ENCODE data around the gene IZUMO1.

Gene IZUMO1

DNA sequence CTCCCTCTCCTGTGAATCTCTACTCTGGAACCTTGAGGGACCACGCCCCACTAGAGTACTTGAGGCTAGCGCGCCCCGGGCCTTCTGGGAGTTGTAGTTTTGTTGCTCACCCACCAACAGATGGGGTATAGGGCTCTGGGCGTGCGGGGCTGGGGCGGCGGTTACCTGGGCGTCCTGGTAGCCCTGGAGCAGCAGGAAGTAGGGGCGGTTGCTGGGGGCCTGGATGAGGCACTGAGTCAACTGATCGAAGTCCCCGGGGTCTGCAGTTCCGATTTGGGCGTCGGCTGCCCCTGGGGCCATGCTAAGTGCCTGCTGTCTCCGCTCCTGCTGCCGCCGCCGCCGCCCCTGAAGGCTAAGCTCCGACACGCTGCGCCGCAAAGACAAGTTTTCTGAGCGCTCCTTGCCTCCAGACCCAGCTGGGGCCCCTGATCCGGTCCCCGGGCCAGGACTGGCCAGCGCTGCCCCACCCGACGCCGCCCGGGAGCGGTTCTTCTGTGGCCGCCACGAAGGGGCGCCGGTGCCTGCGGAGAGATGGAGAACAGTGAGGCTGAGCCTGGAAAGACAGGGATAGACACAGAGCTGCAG, 11.6 kb downstream of the IZUMO1 start:
- H3K4me3 ChIP-seq (ENCODE audit: low read length) = peak overlapping the region; percentile 36

DNA sequence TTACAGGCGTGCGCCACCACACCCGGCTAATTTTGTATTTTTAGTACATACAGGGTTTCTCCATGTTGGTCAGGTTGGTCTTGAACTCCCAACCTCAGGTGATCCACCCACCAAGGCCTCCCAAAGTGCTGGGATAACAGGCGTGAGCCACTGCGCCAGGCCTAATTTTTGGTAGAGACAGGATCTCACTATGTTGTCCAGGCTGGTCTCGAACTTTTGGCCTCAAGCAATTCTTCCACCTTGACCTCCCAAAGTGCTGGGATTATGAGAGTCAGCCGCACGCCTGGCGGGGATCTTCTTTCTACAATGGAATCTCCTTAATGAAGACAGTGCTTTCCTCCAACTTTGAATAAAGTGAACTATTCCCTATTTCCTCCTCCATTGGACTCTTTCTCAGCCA, 12.1 kb downstream of the IZUMO1 start:
- H3K4me3 ChIP-seq (ENCODE audit: low read length) = no peak overlapping the region
- DNase-seq (ENCODE audit: low read depth) = no peak
- TF ChIP-seq, protein P1, sequence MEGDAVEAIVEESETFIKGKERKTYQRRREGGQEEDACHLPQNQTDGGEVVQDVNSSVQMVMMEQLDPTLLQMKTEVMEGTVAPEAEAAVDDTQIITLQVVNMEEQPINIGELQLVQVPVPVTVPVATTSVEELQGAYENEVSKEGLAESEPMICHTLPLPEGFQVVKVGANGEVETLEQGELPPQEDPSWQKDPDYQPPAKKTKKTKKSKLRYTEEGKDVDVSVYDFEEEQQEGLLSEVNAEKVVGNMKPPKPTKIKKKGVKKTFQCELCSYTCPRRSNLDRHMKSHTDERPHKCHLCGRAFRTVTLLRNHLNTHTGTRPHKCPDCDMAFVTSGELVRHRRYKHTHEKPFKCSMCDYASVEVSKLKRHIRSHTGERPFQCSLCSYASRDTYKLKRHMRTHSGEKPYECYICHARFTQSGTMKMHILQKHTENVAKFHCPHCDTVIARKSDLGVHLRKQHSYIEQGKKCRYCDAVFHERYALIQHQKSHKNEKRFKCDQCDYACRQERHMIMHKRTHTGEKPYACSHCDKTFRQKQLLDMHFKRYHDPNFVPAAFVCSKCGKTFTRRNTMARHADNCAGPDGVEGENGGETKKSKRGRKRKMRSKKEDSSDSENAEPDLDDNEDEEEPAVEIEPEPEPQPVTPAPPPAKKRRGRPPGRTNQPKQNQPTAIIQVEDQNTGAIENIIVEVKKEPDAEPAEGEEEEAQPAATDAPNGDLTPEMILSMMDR (IDR thresholded peaks at IDR 0.05; ENCODE audit: insufficient read depth, low read depth, low read length, missing control alignments) = no peak

More for the DNA sequence above, 11.6 kb downstream of the IZUMO1 start:
- TF ChIP-seq, protein P1 (IDR thresholded peaks at IDR 0.05; ENCODE audit: insufficient read depth, low read depth, low read length, missing control alignments) = no peak
- DNase-seq (ENCODE audit: low read depth) = peak; percentile 75

DNA sequence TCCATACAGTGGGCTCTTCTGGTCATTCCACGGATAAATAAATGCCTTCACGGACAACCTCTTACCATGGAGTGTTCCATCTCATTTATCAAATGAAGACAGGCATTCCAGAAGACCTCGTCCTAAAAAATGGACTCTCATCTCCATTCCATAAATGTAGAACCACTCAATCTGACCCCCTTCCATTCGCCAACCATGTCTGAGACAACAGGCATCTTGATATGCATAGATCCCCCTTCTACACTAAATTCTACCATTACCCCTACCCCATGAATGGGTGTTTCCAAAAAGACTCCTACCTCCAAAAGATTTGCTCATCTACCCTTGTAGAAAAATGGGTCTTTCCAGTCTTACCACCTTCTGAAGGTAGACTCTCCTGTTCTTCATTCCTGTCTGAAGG, 15.3 kb downstream of the IZUMO1 start:
- TF ChIP-seq, protein P1 (IDR thresholded peaks at IDR 0.05; ENCODE audit: insufficient read depth, low read depth, low read length, missing control alignments) = no peak
- no peak for DNase-seq (ENCODE audit: low read depth)

DNA sequence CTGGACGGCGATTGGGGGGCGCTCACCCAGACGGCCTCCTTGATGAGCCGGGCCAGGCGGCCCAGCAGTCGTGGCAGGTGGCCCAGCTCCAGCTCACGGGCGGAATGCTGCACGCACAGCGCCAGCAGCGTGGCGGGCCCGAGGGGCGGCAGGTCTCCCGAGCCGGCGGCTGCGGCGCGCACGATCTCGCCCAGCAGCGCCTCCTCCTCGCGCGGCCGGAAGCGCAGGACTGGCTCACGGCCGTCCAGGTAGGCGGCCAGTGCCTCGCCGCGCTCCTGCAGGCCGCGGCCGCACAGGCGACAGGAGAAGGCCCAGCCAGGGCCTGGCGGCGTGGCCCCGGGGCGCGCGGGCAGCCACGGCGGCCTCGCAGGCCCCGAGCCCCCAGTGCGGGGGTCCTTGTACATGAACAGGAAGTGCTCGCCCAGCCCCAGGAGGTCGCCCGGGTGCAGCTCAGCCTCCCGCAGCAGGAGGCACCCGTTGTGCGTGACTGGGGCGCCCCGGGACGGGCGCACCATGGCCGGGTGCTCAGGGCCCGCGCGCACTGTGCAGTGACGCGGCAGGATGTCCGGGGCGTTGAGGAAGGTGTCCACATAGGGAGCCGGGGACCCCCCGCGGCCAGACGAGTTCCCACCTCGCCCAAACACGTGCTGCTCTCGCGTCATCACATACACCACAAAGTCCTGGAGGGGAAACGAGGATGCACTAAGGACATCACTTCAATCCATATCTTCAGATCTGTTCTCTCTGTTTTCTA, 17.6 kb downstream of the IZUMO1 start:
- TF ChIP-seq, protein P1 (IDR thresholded peaks at IDR 0.05; ENCODE audit: insufficient read depth, low read depth, low read length, missing control alignments) = no peak
- H3K4me3 ChIP-seq (ENCODE audit: low read length) = peak overlapping the region; percentile 30
- DNase-seq (ENCODE audit: low read depth) = no peak

More for the DNA sequence above, 15.3 kb downstream of the IZUMO1 start:
- no peak overlapping the region for H3K4me3 ChIP-seq (ENCODE audit: low read length)

DNA sequence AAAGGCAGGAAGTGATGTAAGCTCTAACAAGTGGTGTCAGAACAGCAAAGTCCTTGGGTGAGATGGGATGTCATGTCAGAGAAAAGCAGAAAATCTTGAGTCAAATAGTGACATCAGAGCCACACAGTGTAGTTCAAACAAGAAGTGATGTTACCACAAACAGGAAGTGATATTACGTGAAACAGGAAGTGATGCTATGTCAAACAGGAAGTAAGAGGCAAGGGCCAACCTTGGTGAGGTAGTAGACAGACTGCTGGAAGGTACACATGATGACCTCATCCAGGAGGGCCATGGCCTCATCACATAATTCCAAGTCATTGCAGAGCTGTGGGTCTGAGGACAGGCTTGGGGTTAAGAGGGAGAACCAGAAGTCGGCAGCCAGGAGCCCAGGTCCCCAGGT, 20.2 kb downstream of the IZUMO1 start:
- no peak for DNase-seq (ENCODE audit: low read depth)
- TF ChIP-seq, protein P1 (IDR thresholded peaks at IDR 0.05; ENCODE audit: insufficient read depth, low read depth, low read length, missing control alignments) = no peak
- H3K4me3 ChIP-seq (ENCODE audit: low read length) = no peak overlapping the region

DNA sequence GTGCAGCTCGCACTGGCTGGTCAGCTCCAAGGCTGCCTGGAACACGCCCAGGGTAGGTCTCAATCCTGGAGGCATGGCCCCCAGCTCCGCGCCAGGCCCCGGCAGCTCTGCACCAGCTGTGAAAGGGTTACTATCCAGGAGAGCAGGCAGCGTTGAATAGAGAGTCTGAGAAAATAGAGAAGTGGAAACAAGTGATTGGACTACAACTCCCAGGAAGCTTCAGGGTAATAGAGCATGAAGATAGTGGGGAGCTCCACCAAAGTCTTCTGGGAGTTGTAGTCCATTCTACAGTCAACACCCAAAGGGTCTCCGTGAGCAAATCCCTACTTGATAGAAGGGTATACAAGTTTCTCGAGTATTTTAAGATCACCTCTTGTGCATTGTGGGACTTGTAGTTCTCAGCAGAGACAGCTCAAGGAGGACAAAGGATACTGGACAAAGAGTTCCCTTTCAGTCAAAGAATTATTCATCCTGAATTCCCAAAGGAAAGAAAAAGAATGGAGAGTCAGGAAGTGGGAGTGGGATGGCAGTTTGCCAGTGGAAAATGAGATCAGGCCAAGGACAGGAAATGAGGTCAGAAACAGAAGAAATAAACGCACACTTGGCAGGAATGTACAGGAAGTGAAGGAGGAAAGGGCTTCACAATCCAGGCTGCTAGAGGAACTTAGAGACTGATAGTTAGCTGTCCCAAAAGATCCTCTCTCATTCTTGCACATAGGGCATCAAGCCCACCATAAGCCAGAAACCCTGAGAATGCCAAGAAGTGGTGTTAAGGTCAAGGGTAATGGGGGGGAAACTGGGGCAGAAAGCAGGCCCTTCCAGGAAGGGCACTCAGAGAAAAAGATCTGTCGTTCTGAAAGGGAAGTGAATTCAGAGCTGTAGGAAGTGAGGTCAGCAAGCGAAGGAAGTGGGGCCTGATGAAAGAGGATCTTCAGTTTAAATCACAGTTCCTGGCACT, 21.6 kb downstream of the IZUMO1 start:
- DNase-seq (ENCODE audit: low read depth) = peak; percentile 86
- TF ChIP-seq, protein P1 (IDR thresholded peaks at IDR 0.05; ENCODE audit: insufficient read depth, low read depth, low read length, missing control alignments) = no peak
- no peak overlapping the region for H3K4me3 ChIP-seq (ENCODE audit: low read length)

Data from epithelial cell of esophagus (primary cell).